ENCODE measurements around the gene CCDC110. TPM values are rescaled to one million over a fixed set of nuclear protein-coding genes. Genes with fewer than 3 reads are reported as not detected.

CCDC110 gene
- total and polyA plus RNA-seq, 9 of the 15 experiments (the other 6 are each of a cell fraction or from before 2014, with no cell fraction given), result 0.04 to 0.35 (median 0.07) TPM; not detected in 4

GRCh38 chr4:185395956-185396723 is 75.4 kb downstream of the CCDC110 start (continued):
- TF ChIP-seq ARID3A (IDR thresholded peaks at IDR 0.05; ENCODE audit: borderline replicate concordance, low read depth, low read length), result no peak
- peak; percentile 68; the same call in 1 of the 2 replicates for TF ChIP-seq PML (IDR thresholded peaks at IDR 0.05; ENCODE audit: low read length)
- peak; percentile 82 for TF ChIP-seq MEIS2 (IDR thresholded peaks at IDR 0.05; ENCODE audit: partially characterized antibody)
- TF ChIP-seq SMAD4 (CRISPR knock-in tag; conservative IDR thresholded peaks at IDR 0.05), result peak; percentile 71; the same call in 1 of the 2 replicates
- TF ChIP-seq, protein P1, sequence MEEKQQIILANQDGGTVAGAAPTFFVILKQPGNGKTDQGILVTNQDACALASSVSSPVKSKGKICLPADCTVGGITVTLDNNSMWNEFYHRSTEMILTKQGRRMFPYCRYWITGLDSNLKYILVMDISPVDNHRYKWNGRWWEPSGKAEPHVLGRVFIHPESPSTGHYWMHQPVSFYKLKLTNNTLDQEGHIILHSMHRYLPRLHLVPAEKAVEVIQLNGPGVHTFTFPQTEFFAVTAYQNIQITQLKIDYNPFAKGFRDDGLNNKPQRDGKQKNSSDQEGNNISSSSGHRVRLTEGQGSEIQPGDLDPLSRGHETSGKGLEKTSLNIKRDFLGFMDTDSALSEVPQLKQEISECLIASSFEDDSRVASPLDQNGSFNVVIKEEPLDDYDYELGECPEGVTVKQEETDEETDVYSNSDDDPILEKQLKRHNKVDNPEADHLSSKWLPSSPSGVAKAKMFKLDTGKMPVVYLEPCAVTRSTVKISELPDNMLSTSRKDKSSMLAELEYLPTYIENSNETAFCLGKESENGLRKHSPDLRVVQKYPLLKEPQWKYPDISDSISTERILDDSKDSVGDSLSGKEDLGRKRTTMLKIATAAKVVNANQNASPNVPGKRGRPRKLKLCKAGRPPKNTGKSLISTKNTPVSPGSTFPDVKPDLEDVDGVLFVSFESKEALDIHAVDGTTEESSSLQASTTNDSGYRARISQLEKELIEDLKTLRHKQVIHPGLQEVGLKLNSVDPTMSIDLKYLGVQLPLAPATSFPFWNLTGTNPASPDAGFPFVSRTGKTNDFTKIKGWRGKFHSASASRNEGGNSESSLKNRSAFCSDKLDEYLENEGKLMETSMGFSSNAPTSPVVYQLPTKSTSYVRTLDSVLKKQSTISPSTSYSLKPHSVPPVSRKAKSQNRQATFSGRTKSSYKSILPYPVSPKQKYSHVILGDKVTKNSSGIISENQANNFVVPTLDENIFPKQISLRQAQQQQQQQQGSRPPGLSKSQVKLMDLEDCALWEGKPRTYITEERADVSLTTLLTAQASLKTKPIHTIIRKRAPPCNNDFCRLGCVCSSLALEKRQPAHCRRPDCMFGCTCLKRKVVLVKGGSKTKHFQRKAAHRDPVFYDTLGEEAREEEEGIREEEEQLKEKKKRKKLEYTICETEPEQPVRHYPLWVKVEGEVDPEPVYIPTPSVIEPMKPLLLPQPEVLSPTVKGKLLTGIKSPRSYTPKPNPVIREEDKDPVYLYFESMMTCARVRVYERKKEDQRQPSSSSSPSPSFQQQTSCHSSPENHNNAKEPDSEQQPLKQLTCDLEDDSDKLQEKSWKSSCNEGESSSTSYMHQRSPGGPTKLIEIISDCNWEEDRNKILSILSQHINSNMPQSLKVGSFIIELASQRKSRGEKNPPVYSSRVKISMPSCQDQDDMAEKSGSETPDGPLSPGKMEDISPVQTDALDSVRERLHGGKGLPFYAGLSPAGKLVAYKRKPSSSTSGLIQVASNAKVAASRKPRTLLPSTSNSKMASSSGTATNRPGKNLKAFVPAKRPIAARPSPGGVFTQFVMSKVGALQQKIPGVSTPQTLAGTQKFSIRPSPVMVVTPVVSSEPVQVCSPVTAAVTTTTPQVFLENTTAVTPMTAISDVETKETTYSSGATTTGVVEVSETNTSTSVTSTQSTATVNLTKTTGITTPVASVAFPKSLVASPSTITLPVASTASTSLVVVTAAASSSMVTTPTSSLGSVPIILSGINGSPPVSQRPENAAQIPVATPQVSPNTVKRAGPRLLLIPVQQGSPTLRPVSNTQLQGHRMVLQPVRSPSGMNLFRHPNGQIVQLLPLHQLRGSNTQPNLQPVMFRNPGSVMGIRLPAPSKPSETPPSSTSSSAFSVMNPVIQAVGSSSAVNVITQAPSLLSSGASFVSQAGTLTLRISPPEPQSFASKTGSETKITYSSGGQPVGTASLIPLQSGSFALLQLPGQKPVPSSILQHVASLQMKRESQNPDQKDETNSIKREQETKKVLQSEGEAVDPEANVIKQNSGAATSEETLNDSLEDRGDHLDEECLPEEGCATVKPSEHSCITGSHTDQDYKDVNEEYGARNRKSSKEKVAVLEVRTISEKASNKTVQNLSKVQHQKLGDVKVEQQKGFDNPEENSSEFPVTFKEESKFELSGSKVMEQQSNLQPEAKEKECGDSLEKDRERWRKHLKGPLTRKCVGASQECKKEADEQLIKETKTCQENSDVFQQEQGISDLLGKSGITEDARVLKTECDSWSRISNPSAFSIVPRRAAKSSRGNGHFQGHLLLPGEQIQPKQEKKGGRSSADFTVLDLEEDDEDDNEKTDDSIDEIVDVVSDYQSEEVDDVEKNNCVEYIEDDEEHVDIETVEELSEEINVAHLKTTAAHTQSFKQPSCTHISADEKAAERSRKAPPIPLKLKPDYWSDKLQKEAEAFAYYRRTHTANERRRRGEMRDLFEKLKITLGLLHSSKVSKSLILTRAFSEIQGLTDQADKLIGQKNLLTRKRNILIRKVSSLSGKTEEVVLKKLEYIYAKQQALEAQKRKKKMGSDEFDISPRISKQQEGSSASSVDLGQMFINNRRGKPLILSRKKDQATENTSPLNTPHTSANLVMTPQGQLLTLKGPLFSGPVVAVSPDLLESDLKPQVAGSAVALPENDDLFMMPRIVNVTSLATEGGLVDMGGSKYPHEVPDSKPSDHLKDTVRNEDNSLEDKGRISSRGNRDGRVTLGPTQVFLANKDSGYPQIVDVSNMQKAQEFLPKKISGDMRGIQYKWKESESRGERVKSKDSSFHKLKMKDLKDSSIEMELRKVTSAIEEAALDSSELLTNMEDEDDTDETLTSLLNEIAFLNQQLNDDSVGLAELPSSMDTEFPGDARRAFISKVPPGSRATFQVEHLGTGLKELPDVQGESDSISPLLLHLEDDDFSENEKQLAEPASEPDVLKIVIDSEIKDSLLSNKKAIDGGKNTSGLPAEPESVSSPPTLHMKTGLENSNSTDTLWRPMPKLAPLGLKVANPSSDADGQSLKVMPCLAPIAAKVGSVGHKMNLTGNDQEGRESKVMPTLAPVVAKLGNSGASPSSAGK (IDR thresholded peaks at IDR 0.05), result peak; percentile 97
- peak; percentile 47 for TF ChIP-seq E2F8 (IDR thresholded peaks at IDR 0.05; ENCODE audit: low read depth, partially characterized antibody)
- no peak; a peak in 1 of 4 replicates for TF ChIP-seq TRIM24 (IDR thresholded peaks at IDR 0.05)
- no peak for TF ChIP-seq ZFP36 (IDR thresholded peaks at IDR 0.05; ENCODE audit: low read depth, low read length, partially characterized antibody)
- TF ChIP-seq TBL1XR1 (IDR thresholded peaks at IDR 0.05; ENCODE audit: low read length in 2 of 2), result peak in 1 of 2 experiments; percentile 70; a peak in 2 of 4 replicates

Measured in K562 (cell line).